C4-2B (cell line): ENCODE measurements around the gene PLA2G4D.

ENCODE experiments used
- H3K27ac ChIP-seq: fragments of 450-650 bp; 2 replicates; pipeline ENCODE4 v1.5.1; 2017
- ZFX ChIP-seq: fragments of 450-650 bp; IDR thresholded peaks from 2 replicates; pipeline ENCODE4 v1.6.1; 2017
- TF ChIP-seq, protein P1 (sequence below): fragments of 450-650 bp; conservative IDR thresholded peaks from 2 replicates; pipeline ENCODE4 v1.5.1; 2017; ENCODE audit warnings: mild to moderate bottlenecking

Gene PLA2G4D

DNA sequence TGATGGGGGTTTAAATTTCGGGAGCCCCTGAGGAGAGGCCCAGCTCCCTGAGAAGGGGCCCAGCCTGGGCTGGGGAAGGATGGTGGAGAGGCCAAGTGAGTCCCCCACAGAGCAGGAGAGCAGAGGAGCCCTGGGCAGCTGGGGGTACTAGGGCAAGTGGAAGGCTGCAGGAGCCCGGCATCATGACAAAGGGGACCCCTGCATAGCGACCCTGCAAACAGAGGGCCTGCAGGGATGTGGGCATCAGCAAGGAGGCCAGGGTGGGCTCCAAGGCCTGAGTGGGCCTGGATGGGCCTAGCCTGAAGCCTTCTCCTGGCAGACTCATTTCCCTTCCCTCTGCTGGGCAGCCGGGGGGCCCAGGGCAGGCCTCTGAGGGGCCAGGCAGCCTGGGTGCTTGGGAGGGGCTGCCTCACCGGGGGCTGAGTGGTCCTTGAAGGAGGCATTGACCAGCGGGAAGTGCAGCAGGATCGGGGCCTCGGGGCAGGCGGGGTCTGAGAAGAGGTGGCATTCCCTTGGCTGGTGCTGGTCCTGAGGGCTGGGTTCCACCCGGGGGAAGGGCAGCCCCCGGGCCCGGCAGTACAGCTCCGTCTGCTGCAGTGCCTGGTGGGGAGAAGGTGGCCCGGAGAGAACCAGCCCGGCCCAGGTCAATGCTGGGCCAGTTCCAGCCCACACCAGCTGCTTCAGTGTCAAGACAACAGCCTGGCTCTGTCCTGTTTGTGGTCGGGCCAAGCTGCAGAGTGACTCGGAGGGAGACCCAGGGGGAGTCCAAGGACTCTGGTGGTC is 24.7 kb downstream of the PLA2G4D start:
- H3K27ac ChIP-seq: no peak overlapping the region
- no peak for TF ChIP-seq ZFX
- TF ChIP-seq, protein P1, sequence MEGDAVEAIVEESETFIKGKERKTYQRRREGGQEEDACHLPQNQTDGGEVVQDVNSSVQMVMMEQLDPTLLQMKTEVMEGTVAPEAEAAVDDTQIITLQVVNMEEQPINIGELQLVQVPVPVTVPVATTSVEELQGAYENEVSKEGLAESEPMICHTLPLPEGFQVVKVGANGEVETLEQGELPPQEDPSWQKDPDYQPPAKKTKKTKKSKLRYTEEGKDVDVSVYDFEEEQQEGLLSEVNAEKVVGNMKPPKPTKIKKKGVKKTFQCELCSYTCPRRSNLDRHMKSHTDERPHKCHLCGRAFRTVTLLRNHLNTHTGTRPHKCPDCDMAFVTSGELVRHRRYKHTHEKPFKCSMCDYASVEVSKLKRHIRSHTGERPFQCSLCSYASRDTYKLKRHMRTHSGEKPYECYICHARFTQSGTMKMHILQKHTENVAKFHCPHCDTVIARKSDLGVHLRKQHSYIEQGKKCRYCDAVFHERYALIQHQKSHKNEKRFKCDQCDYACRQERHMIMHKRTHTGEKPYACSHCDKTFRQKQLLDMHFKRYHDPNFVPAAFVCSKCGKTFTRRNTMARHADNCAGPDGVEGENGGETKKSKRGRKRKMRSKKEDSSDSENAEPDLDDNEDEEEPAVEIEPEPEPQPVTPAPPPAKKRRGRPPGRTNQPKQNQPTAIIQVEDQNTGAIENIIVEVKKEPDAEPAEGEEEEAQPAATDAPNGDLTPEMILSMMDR: no peak

DNA sequence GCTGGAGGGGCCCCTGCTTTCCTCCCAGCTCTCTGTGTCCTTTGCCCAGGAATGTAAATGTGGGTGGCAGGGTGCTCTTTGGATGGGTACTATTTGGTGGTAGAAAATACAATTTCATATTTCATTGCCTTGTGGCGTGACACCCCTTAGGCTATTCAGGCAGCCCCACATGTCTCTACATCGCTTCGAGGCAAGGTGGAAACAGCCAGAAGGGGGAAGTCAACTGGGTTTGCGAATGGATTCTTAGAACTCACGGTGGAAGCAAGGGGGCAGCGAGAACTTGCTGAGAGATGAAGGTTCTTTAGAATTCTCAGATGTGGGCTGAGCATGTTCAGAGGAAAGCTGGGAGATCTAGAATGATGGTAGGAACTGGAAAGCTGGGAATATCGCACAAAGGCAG is 25.3 kb downstream of the PLA2G4D start:
- H3K27ac ChIP-seq: no peak overlapping the region
- TF ChIP-seq, protein P1: no peak
- no peak for TF ChIP-seq ZFX

DNA sequence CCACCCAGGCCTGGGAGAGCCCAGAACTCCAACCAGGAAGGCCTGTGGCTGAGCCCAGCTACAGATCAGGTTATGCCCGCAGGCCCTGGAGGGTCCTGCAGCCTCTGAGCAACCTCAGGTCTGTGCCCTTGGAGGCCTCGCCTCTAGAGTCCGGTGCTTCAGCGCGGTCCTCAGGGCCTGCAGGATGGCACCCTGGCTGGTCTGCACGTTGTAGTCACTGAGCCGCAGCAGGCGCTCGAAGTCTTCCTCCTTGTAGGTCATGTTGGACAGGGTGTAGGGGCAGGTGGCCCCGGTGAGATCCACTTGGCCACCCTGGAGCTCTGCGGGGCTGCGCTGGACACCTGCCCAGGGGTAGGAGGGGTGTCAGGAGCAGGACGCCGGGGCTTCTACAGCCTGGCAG is 25.8 kb downstream of the PLA2G4D start:
- TF ChIP-seq, protein P1: no peak
- TF ChIP-seq ZFX: no peak
- H3K27ac ChIP-seq: no peak overlapping the region

DNA sequence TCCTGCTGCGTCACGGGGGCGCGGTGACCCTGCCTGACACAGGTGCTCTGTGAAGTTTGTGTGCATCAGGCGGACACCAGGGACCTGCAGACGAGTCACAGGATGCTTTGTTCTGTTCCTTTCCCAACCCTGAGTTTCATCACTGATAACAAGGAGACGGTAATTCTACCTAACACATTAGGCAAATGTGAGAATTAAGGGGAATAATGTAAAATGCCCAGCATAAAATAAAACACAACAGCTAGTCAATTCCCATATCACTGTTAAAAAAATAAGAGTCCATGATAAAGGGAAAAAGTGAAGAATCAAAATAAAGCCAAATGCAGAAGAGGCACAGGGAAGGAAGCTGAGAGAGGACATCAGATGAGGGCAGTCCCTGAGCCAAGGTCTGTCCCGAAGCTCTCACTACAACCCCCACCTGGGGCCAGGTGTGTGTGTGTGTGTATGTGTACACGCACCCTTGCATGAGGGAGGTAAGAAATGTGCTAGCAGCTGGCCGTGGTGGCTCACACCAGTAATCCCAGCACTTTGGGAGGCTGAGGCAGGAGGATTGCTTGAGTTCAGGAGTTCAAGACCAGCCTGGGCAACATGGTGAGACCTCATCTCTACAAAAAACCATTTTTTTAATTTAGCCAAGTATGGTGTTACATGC is 27.5 kb downstream of the PLA2G4D start:
- no peak overlapping the region for H3K27ac ChIP-seq
- TF ChIP-seq, protein P1: peak; percentile 67
- TF ChIP-seq ZFX: no peak

DNA sequence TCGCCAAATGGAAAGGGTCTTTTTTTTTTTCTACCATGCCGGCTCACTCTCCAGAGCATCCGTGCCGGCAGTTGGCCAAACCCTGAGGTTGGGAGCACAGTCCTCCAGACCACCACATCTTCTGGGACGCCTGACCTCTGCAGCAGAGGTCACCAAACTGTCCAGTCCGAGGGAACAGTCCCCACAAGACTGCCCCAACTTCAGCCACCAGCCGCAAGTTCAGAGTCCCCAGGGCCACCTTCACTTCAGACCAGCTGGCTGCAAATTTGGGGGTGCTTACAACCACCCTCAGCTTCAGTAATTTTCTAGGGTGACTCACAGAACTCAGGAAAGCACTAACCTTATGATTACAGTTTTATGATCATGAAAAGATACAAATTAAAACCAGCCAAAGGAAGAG is 28.9 kb downstream of the PLA2G4D start:
- H3K27ac ChIP-seq: no peak overlapping the region
- no peak for TF ChIP-seq ZFX
- TF ChIP-seq, protein P1: no peak

DNA sequence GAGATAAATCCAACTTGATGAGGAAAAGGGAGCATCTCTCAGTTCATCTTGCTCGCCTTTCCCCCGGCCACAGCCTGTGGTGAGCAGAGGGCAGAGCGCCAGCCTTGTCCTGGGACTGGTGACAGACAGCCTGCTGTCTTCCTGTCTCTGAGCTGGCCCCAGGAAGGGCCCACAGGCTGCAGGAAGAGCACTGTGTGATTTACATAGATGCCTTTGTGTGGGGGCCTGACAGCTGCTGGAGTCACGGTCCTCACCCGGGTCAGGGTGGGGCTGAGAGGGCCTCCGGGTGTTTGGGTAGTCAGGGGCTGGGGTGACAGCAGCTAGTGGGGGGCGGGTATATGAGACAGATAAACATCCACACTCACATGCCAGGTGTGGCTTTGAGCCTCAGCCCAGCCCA is 29.3 kb downstream of the PLA2G4D start:
- no peak for TF ChIP-seq ZFX
- TF ChIP-seq, protein P1: no peak
- H3K27ac ChIP-seq: no peak overlapping the region

DNA sequence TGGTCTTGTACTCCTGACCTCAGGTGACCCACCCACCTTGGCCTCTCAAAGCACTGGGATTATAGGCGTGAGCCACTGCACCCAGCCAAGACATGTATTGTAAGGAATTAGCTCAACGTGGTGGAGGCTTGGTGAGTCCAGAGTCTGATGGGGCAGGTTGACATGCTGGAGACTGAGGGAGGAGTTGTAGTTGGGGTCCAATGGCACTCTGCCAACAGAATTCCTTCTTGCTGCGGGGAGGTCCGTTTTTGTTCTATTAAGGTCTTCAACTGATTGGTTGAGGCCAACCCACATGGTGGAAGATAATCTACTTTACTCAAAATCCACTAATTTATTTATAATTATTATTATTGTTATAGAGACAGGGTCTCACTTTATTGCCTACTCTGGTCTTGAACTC is 30.1 kb downstream of the PLA2G4D start:
- no peak overlapping the region for H3K27ac ChIP-seq
- TF ChIP-seq, protein P1: no peak
- TF ChIP-seq ZFX: no peak
